H1 (cell line): Measurements from ENCODE around the gene EML5. TPM values are rescaled to one million over a fixed set of nuclear protein-coding genes. Genes with fewer than 3 reads are reported as not detected.

Experiments used
- CTCF ChIA-PET: fragments of 300-600 bp; sonication (Branson Sonifier 250); formaldehyde crosslinking; loops from one replicate; lab custom pipeline; 2021; ENCODE audit not compliant: partially characterized antibody; lab: Charles Lee
- POLR2A ChIA-PET: fragments of 300-600 bp; sonication (Branson Sonifier 250); formaldehyde crosslinking; loops from one replicate; lab custom pipeline; 2021; ENCODE audit warnings: inconsistent platforms; ENCODE audit not compliant: partially characterized antibody; lab: Charles Lee
- DNase-seq, 2 experiments: peaks; one replicate each; pipeline versions ENCODE4 v3.0.0 to v3.0.0-alpha.2; 2010 to 2022; ENCODE audit warnings: low spot score in 2 of 2, low read depth in 1 of 2, mixed read lengths in 1 of 2
- FAIRE-seq: peaks from 2 replicates; lab custom pipeline; 2011; peaks lifted over from hg19 to GRCh38; lab: Jason Lieb, UNC
- H2AFZ ChIP-seq: 2 replicates; pipeline ENCODE4 v1.8.1; 2012; ENCODE audit warnings: low read length, inconsistent platforms
- H2AK5ac ChIP-seq: 2 replicates; pipeline ENCODE4 v1.6.1; 2013; ENCODE audit warnings: low read depth, low read length
- H2BK120ac ChIP-seq: replicated peaks from 2 replicates; pipeline ENCODE3; 2013; ENCODE audit warnings: low read depth, low read length, inconsistent platforms
- H2BK12ac ChIP-seq: 2 replicates; pipeline ENCODE4 v1.6.1; 2013; ENCODE audit warnings: low read depth, low read length
- H2BK15ac ChIP-seq: 2 replicates; pipeline ENCODE4 v1.6.1; 2013; ENCODE audit warnings: low read length
- H2BK20ac ChIP-seq: 2 replicates; pipeline ENCODE4 v1.6.1; 2013; ENCODE audit warnings: low read length
- H2BK5ac ChIP-seq: 2 replicates; pipeline ENCODE4 v1.6.1; 2013; ENCODE audit warnings: low read depth, low read length
- H3K14ac ChIP-seq: 2 replicates; pipeline ENCODE4 v1.6.1; 2013; ENCODE audit warnings: inconsistent platforms; ENCODE audit not compliant: insufficient read length
- H3K18ac ChIP-seq: 2 replicates; pipeline ENCODE4 v1.6.1; 2013; ENCODE audit warnings: low read length; ENCODE audit errors: extremely low read depth
- H3K23ac ChIP-seq: 2 replicates; pipeline ENCODE4 v1.6.1; 2013; ENCODE audit warnings: inconsistent platforms; ENCODE audit not compliant: insufficient read length
- H3K23me2 ChIP-seq: 2 replicates; pipeline ENCODE4 v1.6.1; 2013; ENCODE audit warnings: low read depth, low read length
- H3K27ac ChIP-seq: 2 replicates; pipeline ENCODE4 v1.6.1; 2011; ENCODE audit warnings: low read depth, low read length, inconsistent platforms
- H3K27me3 ChIP-seq, 4 experiments: replicated peaks in 1 of 4; 1 replicate in 1 of 4; 2 replicates in 3 of 4; pipeline versions ENCODE4 v1.6.1 to v1.8.1; 2011 to 2013; ENCODE audit warnings: low read length in 3 of 4, mild to moderate bottlenecking in 3 of 4, inconsistent platforms in 2 of 4, mixed read lengths in 2 of 4, moderate library complexity in 1 of 4; ENCODE audit not compliant: control insufficient read depth in 3 of 4, insufficient read depth in 3 of 4; ENCODE audit errors: extremely low read depth in 1 of 4
- H3K36me3 ChIP-seq, 4 experiments: 2 replicates each; pipeline versions ENCODE4 v1.6.1 to v1.8.1; 2011 to 2013; ENCODE audit warnings: mild to moderate bottlenecking in 4 of 4, low read length in 3 of 4, moderate library complexity in 2 of 4, control low read depth in 1 of 4, inconsistent platforms in 1 of 4; ENCODE audit not compliant: insufficient read depth in 4 of 4, control insufficient read depth in 2 of 4
- H3K4ac ChIP-seq: replicated peaks from 2 replicates; pipeline ENCODE3; 2013; ENCODE audit warnings: low read length, low read depth, mixed read lengths, inconsistent platforms; ENCODE audit not compliant: insufficient read length
- H3K4me1 ChIP-seq, 4 experiments: replicated peaks in 1 of 4; 1 replicate in 1 of 4; 2 replicates in 3 of 4; pipeline versions ENCODE4 v1.6.1 to v1.8.1; 2011 to 2013; ENCODE audit warnings: low read length in 3 of 4, inconsistent platforms in 2 of 4, mixed read lengths in 1 of 4; ENCODE audit not compliant: insufficient read depth in 4 of 4, control insufficient read depth in 3 of 4
- H3K4me2 ChIP-seq, 2 experiments: 2 replicates each; pipeline versions ENCODE4 v1.6.1 to v1.8.1; 2011 to 2013; ENCODE audit warnings: low read depth in 2 of 2, low read length in 2 of 2, control low read depth in 1 of 2, inconsistent platforms in 1 of 2, mild to moderate bottlenecking in 1 of 2; ENCODE audit not compliant: insufficient read depth in 1 of 2
- H3K4me3 ChIP-seq, 4 experiments: fragments of 200-600, 300-600 bp in 1 of 4; sonication (generic), shearing (Covaris generic), sonication (Bioruptor Twin) in 1 of 4; 2 replicates each; pipeline versions ENCODE4 v1.5.1 to v1.8.1; 2011 to 2016; ENCODE audit warnings: low read length in 4 of 4, low read depth in 3 of 4, control low read depth in 2 of 4, inconsistent platforms in 2 of 4, mild to moderate bottlenecking in 2 of 4, mixed read lengths in 1 of 4, moderate library complexity in 1 of 4; ENCODE audit not compliant: insufficient read depth in 2 of 4; ENCODE audit errors: extremely low read depth in 1 of 4
- H3K56ac ChIP-seq: replicated peaks from 2 replicates; pipeline ENCODE3; 2013; ENCODE audit warnings: low read depth, mild to moderate bottlenecking, mixed read lengths, low read length, inconsistent platforms; ENCODE audit not compliant: insufficient read length
- H3K79me1 ChIP-seq: 2 replicates; pipeline ENCODE4 v1.6.1; 2013; ENCODE audit warnings: low read depth, low read length, control low read depth
- H3K79me2 ChIP-seq, 2 experiments: 2 replicates each; pipeline versions ENCODE4 v1.6.1 to v1.8.1; 2012 to 2013; ENCODE audit warnings: low read length in 2 of 2, mild to moderate bottlenecking in 2 of 2, inconsistent platforms in 1 of 2; ENCODE audit not compliant: insufficient read depth in 2 of 2, control insufficient read depth in 1 of 2
- H3K9ac ChIP-seq, 4 experiments: replicated peaks in 1 of 4; 1 replicate in 1 of 4; 2 replicates in 3 of 4; pipeline versions ENCODE4 v1.6.1 to v1.8.1; 2011 to 2013; ENCODE audit warnings: low read depth in 3 of 4, low read length in 3 of 4, control low read depth in 2 of 4, mild to moderate bottlenecking in 2 of 4, moderate library complexity in 2 of 4, inconsistent platforms in 1 of 4; ENCODE audit errors: extremely low read depth in 1 of 4
- H3K9me3 ChIP-seq, 2 experiments: 2 replicates each; pipeline versions ENCODE4 v1.6.1 to v1.8.1; 2012 to 2013; ENCODE audit warnings: mild to moderate bottlenecking in 2 of 2, moderate library complexity in 2 of 2, control low read depth in 1 of 2, inconsistent platforms in 1 of 2, low read depth in 1 of 2, low read length in 1 of 2, mixed read lengths in 1 of 2; ENCODE audit not compliant: insufficient read depth in 2 of 2
- H4K20me1 ChIP-seq, 2 experiments: replicated peaks in 1 of 2; 2 replicates each; pipeline versions ENCODE3 to v1.8.1; 2011 to 2013; ENCODE audit warnings: inconsistent platforms in 2 of 2, low read length in 2 of 2, mild to moderate bottlenecking in 1 of 2; ENCODE audit not compliant: insufficient read depth in 2 of 2, control insufficient read depth in 1 of 2
- H4K5ac ChIP-seq: 2 replicates; pipeline ENCODE4 v1.6.1; 2013; ENCODE audit warnings: low read length, low read depth, mixed read lengths, inconsistent platforms; ENCODE audit not compliant: insufficient read length
- H4K8ac ChIP-seq: 2 replicates; pipeline ENCODE4 v1.8.0; 2013; ENCODE audit warnings: mild to moderate bottlenecking, moderate library complexity, low read length, inconsistent platforms; ENCODE audit not compliant: insufficient read depth; ENCODE audit errors: extremely low read depth
- H4K91ac ChIP-seq: replicated peaks from 2 replicates; pipeline ENCODE3; 2013; ENCODE audit warnings: low read length, mixed read lengths, inconsistent platforms; ENCODE audit not compliant: insufficient read length
- CBX5 ChIP-seq: fragments of 300-800, 300-1000 bp; sonication (generic); IDR thresholded peaks from 2 replicates; pipeline ENCODE4 v1.7.1; 2016; ENCODE audit warnings: antibody characterized with exemption, low read length, low read depth
- HDAC6 ChIP-seq: IDR thresholded peaks from one replicate; pipeline ENCODE4 v1.7.1; 2012; ENCODE audit warnings: low read depth, mild to moderate bottlenecking, inconsistent platforms, low read length, moderate library complexity
- JUN ChIP-seq: IDR thresholded peaks from 2 replicates; pipeline ENCODE4 v1.6.1; 2011; ENCODE audit warnings: low read depth, mild to moderate bottlenecking, improper control_type of control experiment, low read length
- KDM1A ChIP-seq: fragments of 200-600, 300-600 bp; sonication (generic); IDR thresholded peaks from 2 replicates; pipeline ENCODE4 v1.7.1; 2016; ENCODE audit warnings: mild to moderate bottlenecking, low read length, borderline replicate concordance
- PHF8 ChIP-seq: fragments of 200-600 bp; sonication (generic); conservative IDR thresholded peaks from 2 replicates; pipeline ENCODE4 v1.7.1; 2012; ENCODE audit warnings: low read depth, mild to moderate bottlenecking, inconsistent platforms, low read length, moderate library complexity
- RAD21 ChIP-seq, 2 experiments: IDR thresholded peaks in 1 of 2; conservative IDR thresholded peaks in 1 of 2; 2 replicates each; pipeline ENCODE4 v1.6.1; 2011; ENCODE audit warnings: low read depth in 2 of 2, low read length in 2 of 2, improper control_type of control experiment in 1 of 2, inconsistent platforms in 1 of 2, mild to moderate bottlenecking in 1 of 2, moderate library complexity in 1 of 2
- RBBP5 ChIP-seq: IDR thresholded peaks from 2 replicates; pipeline ENCODE4 v1.7.1; 2012; ENCODE audit warnings: low read depth, mild to moderate bottlenecking, inconsistent platforms, low read length, moderate library complexity, borderline replicate concordance
- RXRA ChIP-seq: IDR thresholded peaks from 2 replicates; pipeline ENCODE4 v1.6.1; 2011; ENCODE audit warnings: low read depth, mild to moderate bottlenecking, low read length, moderate library complexity; ENCODE audit not compliant: insufficient read depth
- SIX5 ChIP-seq: IDR thresholded peaks from 2 replicates; pipeline ENCODE4 v1.6.1; 2011; ENCODE audit warnings: mild to moderate bottlenecking, low read depth, low read length
- SP4 ChIP-seq: IDR thresholded peaks from 2 replicates; pipeline ENCODE4 v1.6.1; 2012; ENCODE audit warnings: low read length, inconsistent platforms
- SRF ChIP-seq: IDR thresholded peaks from 2 replicates; pipeline ENCODE4 v1.6.1; 2011; ENCODE audit warnings: mild to moderate bottlenecking, low read depth, low read length, moderate library complexity
- TCF12 ChIP-seq: IDR thresholded peaks from 2 replicates; pipeline ENCODE4 v1.6.1; 2011; ENCODE audit warnings: low read depth, mild to moderate bottlenecking, low read length
- WGBS, 2 experiments: shearing (Covaris generic) in 1 of 2; methylation state at CpG; one replicate each; pipeline versions ENCODE4 v1.1.6 to v1.1.7; 2013 to 2015; ENCODE audit warnings: low lambda C conversion rate in 2 of 2, mixed read lengths in 2 of 2, inconsistent platforms in 1 of 2, low coverage in 1 of 2, missing lambda C conversion rate in 1 of 2; ENCODE audit not compliant: insufficient replicate concordance in 2 of 2, insufficient coverage in 1 of 2, insufficient read length in 1 of 2; ENCODE audit errors: extremely low coverage in 1 of 2, missing lambda C conversion rate in 1 of 2; 5-methylcytosine and 5-hydroxymethylcytosine counted together
- polyA plus RNA-seq, 7 experiments: library from polyadenylated mRNA; depleted of rRNA in 3 of 7; stranded (reverse) in 5 of 7; unstranded in 2 of 7; fragments of >200 nt in 5 of 7; fragments of 200-250 nt in 2 of 7; gene quantifications; 1 replicate in 5 of 7; 2 replicates in 1 of 7; 4 replicates in 1 of 7; pipeline versions ENCODE4 v1.2.1 to v1.2.3, GENCODE V29; 2011 to 2013; ENCODE audit warnings: missing spikeins in 2 of 7, mixed read lengths in 2 of 7
- total RNA-seq: library from RNA; stranded (reverse); fragmentation: NEBNext Ultra II Directional; extraction: Animal tissue kit (Norgen Biotek cat#: 25700); gene quantifications from 2 replicates; pipeline ENCODE4 v1.2.1, GENCODE V29; 2021
- TF ChIP-seq, protein P1 (sequence below): IDR thresholded peaks from 2 replicates; pipeline ENCODE4 v1.6.1; 2012; ENCODE audit warnings: low read length, inconsistent platforms

Gene EML5
- total and polyA plus RNA-seq, 2 of the 8 experiments (the other 6 are each of a cell fraction or from before 2014, with no cell fraction given), result 0.39 to 0.88 TPM

DNA sequence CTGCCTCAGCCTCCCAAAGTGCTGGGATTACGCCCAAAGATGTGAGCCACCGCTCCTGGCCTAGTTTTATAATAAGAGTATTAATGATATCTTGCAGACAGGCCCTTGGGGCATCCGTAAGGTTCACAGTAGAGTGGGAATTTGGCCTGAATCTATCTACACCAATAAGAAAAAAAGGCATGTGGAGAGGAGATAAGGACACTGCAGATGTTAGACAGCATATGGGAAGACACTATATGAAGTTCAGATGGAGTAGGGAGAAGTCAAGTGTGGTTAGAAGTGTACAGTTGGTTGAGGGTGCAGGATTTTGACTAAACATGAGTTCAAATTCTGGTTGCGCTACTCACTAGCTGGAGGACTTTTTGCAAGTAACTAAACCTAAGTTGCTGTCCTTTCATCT lies 23.2 kb upstream of the EML5 start:
- ChIA-PET POLR2A (no interaction called here), CTCF (no interaction called here)
- Histone ChIP-seq H2BK120ac (no peak overlapping the region), H4K5ac (no peak overlapping the region), H3K4ac (no peak overlapping the region), H3K4me2 (no peak overlapping the region), H3K79me2 (no peaks in the 10 kb centered on the region), H3K14ac (no peak overlapping the region), H4K91ac (no peak overlapping the region), H2BK15ac (no peak overlapping the region), H2BK5ac (no peak overlapping the region), H3K4me3 (no peak overlapping the region), H3K27ac (no peak overlapping the region), H3K27me3 (no peaks in the 10 kb centered on the region), H4K20me1 (no peaks in the 10 kb centered on the region), H3K36me3 (no peaks in the 10 kb centered on the region), H3K23ac (no peak overlapping the region), H3K79me1 (no peaks in the 10 kb centered on the region), H4K8ac (no peak overlapping the region), H3K9me3 (no peaks in the 10 kb centered on the region), H3K23me2 (no peaks in the 10 kb centered on the region), H2BK12ac (no peak overlapping the region), H3K9ac (no peak overlapping the region), H3K56ac (no peak overlapping the region), H2AFZ (no peak overlapping the region), H3K18ac (no peak overlapping the region), H2AK5ac (no peak overlapping the region), H2BK20ac (no peak overlapping the region), H3K4me1 (no peaks in the 10 kb centered on the region)
- FAIRE-seq, result no peak
- DNase-seq, result no peak
- WGBS, 2 experiments, result 84% methylated on average over 4 of the region's 4 CpGs; no CpG with 5 or more reads in 1 of the 2 experiments
- TF ChIP-seq, protein P1, sequence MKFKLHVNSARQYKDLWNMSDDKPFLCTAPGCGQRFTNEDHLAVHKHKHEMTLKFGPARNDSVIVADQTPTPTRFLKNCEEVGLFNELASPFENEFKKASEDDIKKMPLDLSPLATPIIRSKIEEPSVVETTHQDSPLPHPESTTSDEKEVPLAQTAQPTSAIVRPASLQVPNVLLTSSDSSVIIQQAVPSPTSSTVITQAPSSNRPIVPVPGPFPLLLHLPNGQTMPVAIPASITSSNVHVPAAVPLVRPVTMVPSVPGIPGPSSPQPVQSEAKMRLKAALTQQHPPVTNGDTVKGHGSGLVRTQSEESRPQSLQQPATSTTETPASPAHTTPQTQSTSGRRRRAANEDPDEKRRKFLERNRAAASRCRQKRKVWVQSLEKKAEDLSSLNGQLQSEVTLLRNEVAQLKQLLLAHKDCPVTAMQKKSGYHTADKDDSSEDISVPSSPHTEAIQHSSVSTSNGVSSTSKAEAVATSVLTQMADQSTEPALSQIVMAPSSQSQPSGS, result no peak
- no peak for TF ChIP-seq RXRA
- TF ChIP-seq TCF12, result no peak
- TF ChIP-seq CBX5, result no peak
- no peak for TF ChIP-seq HDAC6
- TF ChIP-seq RAD21 (IDR thresholded peaks at IDR 0.05 in 1 of 2, conservative IDR thresholded peaks at IDR 0.05 in 1 of 2; ENCODE audit: low read depth in 2 of 2, low read length in 2 of 2), result no peak
- TF ChIP-seq SP4, result no peak
- TF ChIP-seq SRF, result no peak
- no peak for TF ChIP-seq KDM1A
- TF ChIP-seq SIX5, result no peak
- TF ChIP-seq PHF8, result no peak
- no peak for TF ChIP-seq RBBP5
- no peak for TF ChIP-seq JUN
